Measurements from ENCODE around the gene CHRNB1.
A peak's percentile ranks its signal among the peaks of the same experiment; 100 is the strongest.

CHRNB1 gene

DNA sequence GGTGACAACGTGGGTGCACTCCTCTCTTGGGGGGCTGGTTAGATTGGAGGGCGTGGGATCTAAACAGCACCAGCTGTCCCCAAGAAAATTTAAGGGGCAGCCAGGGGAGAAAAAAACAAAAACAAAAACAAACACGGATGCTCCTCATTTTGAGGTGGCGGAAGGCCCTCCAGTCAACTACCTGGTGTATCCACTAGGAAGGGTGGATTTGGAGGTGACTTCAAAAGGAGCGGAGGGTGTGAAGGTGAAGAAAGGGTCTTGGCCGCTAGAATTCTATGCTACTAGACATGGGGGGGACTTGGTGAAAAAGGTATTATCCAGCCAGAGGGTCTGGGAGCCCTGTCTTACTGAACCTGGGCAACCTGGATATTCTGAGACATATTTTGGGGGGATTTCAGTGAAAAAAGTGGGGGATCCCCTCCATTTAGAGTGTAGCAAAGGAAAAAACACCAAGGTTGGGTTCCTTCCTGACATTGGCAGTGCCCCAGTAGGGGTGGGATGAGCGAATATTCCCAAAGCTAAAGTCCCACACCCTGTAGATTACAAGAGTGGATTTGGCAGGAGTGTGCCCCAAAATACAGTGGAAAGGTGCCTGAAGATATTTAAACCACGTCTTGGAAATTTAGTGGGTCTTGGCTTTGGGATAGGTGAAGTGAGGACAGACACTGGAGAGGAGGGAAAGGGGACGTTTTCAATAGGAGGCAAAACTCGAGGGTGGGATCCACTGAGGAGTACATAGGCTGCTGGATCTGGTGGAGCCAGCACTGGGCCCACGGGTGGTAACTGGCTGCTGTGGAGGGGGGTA lies 6.0 kb upstream of the CHRNB1 start:
- DNase-seq = no peak

DNA sequence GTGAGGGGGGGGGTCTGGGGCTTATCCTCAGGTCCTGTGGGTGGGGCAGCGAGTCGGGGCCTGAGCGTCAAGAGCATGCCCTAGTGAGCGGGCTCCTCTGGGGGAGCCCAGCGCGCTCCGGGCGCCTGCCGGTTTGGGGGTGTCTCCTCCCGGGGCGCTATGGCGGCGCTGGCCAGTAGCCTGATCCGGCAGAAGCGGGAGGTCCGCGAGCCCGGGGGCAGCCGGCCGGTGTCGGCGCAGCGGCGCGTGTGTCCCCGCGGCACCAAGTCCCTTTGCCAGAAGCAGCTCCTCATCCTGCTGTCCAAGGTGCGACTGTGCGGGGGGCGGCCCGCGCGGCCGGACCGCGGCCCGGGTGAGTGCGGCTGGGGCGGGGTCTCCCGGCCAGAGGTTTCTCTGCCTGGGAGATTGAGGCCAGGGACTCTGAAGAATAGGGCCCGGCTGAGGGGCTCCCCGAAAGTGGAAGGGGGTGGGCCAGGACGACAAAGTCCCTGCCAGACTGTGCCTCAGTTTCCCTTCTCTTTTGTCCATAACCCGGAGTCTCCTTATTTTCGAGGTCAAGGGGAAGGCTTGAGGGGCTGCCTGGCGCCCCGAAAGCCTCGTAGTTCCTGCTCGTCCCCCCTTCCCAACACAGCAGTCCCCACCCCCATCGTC lies 5.3 kb upstream of the CHRNB1 start, which contains the start of gene FGF11:
TSS of gene FGF11 (plus strand) at position 51 of the 651 bp plus-strand sequence. CDS start at position 160, 109 bp downstream.
- peak; percentile 31 to 40 for DNase-seq

DNA sequence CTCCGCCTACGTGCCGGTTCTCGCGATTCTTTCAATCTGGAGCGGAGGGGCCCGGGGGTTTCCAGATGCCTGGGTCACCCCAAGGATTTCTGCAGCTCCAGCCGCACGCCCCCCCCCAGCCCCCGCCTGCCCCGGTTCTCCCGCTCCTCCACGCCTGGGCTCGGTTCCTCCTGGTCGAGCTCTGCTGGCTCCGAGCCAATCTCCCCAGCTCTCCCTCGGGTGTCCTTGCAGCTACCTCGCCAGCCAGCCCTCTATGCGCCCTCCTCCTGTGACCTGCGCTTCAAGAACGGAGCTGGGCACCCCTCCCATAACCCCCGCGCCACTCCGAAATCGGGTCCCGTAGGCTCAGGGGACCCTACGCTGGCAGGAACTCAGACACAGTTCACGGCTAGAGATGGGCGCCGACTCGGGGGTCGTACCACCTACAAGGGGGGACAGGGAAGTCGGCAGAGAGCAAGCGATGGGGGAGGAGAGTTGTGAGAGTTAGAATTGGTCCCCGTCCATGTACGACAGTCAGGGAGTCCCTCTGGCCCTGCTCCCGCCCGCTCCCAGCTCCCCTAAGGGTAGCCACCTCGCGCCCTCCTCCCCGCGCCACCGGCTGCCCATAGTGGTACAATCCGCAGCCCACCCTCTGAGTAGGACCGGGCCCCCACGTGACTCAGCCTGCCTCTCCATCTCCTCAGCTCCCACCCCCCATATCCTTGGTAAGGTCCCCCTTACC lies 4.6 kb upstream of the CHRNB1 start:
- DNase-seq = peak; percentile 60 to 68

DNA sequence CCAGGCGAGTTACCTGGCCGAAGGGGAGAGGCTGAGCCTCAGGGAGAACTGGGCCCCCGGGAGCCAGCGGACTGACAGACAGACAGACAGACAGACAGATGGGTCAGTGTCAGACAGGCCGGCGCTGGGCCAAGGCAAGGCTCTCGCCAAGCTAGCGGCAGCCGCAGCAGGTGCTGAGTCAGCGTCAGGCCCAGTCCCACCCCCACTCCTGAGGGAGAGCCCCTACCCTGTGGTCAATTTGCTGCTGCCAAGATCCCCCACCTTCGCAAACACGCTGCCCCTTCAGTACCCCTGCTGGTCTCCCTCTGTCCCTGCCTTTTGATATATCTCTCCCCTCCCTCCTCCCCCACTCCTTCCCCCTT lies 4.0 kb upstream of the CHRNB1 start:
- DNase-seq = peak; percentile 39 to 58

DNA sequence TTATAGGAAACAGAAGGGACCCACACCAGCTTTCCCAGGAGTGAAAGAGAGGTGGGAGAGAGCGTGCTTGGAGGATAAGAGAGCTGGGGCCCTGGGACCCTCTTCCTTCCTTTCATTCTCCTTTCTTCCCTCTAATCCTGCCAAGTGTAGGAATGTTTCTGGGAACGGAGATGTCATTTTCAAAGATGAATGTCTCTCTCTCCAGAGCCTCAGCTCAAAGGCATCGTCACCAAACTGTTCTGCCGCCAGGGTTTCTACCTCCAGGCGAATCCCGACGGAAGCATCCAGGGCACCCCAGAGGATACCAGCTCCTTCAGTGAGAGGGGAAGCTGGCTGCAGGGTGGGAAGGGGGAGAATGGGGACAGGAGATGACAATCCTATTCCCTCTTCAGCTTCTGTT lies 3.6 kb upstream of the CHRNB1 start:
- no peak for DNase-seq

DNA sequence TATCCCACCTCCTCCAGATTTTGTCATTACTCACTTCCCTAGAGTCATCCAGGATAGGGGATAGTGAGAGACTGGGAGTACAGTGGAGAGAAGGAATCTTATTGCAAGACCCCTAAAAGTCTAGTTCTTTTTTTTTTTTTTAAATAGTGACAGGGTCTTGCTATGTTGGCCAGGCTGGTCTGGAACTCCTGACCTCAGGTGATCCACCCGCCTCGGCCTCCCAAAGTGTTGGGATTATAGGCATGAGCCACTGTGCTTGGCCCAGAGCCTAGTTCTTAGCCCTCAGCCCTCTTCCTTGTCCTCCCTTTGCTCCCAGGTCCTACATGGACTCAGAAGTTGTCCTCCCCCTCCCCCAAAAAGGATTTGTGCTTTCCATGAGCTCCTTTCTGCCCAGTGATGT lies 2.7 kb upstream of the CHRNB1 start:
- DNase-seq = no peak

DNA sequence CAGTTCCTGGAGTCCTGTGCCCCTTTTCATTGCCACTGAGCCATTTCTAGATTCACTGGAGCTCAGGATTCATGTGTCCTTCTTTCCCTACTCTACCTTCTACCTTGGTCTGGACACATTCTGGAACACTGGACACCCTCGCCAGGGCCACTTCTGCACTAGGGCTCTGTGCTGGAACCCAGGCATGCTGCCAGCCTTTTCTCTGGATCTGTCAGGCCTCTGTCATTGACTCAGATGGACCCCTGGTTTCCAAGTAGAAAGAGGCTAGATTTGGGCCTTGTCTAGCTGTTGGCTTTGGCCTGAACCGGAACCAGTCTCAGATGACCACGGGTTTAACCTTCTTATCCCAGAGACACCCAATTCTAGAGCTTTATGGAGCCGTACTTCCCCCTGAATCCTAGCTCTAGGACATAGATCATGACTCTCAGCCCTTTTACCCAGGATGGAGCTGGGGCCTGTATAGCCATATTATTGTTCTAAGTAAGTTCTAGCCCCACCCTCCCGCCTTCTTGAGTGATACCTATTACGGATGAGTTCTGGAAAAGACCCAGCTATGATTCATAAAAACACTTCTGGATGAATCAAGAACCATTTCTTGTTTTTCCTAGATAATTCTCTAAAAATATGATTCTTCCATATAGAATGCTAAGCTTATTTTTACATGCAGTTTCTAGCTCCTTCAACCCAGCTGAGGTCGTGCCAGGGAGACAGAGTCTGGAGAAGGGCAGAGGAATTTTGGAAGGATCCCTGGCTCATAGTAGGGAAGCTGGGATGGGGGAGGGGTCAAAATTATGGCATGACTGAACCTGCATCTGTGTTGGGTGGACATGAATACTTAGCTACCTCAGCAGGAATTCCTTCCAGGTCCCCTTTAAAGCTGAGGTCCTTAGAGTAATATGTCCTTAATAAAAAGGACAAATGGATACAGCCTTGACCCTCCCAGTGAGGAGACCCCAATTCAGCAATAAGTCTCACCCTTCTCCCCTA lies 1.1 kb upstream of the CHRNB1 start:
- DNase-seq = no peak

DNA sequence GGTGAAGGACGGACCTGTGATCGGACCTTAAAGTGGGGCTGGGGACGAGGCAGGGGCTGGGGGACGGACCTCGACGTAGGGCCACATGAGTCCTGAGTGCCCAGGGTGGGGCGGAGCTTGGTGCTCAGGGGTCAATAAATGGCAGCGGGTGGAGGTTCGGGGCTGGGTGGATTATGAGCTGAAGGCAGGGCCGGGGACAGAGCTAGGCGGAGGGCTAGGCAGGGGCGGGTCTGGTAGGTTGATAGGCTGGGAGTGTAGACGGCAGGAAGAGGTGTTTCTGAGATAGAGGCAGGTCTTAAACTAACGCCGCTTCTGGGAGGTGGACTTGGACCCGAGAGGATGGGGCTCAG lies 733 bp downstream of the CHRNB1 start:
- peak in 1 of 2 experiments; percentile 41 for DNase-seq

DNA sequence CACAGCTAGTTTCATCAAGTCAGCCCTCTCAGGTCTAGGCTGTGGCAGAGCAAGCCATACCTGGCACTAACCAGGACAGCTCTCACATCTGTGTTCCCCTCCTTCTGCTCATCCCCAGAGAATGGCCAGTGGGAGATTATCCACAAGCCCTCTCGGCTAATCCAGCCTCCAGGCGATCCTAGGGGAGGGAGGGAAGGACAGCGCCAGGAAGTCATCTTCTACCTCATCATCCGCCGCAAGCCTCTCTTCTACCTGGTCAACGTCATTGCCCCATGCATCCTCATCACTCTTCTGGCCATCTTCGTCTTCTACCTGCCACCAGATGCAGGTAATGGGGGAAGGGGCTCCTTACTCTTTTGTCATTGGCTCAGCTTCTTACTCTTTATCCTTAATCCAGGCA lies 3.6 kb downstream of the CHRNB1 start:
- DNase-seq = no peak

DNA sequence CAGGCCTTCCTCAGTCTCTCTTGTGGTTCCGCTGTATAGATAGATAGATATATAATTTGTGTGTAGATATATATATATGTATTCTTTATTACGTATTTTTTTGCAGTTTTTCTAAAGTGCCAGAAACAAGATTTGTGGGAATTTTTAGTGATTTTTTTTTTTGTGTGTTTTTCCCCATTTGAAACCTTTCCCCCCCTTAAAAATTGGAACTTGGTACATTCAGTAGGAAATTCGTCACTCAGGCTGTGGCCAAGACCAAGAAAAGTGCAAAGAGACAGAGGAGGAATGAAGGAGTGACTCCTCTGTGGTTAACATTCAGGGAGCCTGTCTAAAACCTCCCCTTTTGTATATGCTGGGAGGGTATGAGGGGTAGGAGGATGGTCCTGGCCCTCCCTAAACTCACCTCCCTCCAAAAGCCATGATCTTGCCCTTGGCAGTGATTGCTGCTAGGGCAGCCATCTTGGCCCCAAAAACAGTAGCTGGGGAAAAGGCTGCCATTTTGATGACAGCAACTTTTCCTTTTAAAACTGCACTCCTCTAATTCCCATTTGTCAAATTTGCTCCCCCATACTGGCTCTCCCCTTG lies 15.2 kb downstream of the CHRNB1 start:
- no peak for DNase-seq

DNA sequence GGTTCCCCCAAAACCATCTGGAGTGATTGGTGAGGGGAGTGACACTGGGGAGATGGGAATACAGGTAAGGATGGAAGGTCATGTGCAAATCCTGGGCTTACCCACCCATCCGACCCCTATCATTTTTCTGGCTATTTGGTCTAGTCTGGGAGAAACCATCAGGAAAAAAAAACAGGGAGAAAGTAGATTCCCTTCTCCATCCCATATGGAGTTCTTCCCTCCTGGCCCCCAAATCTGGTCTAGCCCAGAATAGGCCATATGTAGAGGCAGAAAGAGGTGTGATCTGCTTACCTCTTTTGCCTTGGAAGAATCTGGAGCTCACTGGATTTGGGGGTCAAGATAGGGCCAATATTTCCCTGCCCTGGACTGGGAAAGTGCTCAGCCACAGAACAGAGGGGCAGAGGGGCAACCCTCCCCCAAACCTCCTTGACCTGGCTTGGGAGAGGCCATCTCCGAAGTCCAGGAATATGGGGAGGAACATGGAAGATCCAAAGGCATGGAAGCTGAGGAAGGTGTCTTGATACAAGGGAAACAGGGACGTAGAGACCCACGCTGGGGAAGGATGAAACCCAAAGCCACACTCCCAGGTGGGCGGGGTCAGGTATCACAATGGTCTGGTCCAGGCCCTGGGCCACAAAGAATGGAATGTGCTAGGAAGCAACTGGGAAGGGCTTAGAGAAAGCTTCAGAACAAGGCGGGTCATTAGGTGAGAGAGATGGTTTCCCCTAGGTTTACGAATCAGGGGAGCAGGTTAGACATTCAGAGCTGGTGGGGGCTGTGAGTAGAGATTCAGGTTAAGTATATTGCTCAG lies 16.2 kb downstream of the CHRNB1 start:
- no peak for DNase-seq

DNA sequence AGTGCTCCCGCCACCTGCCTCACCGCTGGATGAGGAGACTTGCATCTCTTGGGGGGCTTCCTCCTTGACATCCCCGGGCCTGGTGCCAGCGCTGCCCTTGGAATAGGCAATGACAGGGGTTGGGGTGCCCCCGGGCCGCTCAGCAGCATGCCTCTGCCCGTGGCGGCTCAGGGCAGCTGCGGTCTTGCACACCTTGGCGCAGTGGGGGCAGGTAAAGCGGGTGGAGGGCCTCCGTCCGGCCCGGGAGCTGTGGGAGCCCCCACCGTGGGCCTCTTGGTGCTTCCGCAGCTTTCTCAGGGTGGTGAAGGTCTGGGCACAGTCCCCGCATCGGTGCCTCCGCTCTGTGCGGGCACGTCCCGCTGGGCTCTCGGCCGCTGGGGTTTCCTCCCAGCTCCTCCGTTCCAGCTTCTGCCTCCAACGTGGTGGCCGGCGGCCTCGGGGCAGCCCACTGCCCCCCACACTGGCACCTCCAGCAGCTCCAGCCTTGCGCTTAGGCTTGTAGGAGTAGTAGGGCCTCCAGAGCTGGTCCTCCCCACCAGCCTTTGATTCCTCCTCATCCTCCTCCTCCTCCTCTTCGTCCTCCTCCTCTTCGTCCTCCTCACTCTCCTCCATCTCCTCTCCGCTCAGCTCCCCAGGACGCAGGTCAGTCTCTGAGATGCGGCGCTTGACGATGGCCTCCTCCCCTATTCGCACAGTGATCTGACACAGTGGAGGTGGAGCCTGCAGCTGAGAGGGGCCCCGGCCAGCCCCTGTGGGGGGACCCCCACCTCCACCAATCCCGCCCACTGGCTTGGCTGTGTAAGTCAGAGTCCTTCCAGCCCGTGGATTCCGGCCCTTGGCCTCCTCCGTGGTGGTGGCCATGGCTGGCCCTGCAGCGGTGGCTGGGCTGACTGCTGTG lies 17.9 kb downstream of the CHRNB1 start:
- DNase-seq = no peak

DNA sequence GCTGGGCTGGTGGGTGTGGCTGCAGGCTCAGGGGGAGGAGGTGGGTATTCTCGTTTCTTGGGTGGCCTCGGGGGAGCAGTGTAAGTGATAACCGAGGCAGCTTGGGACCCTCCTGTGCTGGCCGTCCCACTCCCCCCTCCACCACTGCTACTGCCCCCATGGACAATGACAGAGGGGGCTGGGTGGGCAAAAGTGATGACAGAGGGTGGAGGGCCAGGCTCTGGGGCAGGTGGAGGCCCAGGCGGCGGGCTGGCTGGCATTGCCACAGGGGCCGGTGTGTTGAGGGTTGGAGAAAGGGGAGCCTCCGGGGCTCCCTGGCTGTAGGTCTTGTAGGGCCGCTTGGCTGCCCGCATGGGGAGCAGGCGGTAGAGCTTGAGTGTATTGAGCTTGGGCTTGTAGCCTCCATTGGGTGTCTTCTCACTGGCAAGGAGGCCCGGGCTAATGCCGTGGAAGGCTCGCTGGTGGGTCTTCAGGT lies 18.5 kb downstream of the CHRNB1 start:
- no peak for DNase-seq

DNA sequence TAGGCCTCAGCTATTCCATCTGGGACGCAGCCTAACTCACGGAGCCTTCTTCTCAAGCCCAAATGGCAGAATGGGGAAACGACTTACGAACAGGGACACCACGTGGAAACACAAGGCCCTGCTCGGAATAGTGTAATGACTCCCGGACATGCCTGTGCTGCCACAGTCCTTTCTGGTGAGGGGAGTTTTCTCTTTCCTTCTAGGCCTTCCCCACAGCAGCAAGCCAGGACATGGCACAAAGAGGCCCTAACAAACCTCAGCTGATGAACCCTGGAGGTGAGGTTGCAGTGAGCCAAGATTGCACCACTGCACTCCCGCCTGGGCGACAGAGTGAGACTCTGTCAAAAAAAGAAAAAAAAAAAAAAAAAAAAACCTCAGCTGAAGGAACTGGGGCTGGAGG lies 19.2 kb downstream of the CHRNB1 start:
- DNase-seq = no peak

DNA sequence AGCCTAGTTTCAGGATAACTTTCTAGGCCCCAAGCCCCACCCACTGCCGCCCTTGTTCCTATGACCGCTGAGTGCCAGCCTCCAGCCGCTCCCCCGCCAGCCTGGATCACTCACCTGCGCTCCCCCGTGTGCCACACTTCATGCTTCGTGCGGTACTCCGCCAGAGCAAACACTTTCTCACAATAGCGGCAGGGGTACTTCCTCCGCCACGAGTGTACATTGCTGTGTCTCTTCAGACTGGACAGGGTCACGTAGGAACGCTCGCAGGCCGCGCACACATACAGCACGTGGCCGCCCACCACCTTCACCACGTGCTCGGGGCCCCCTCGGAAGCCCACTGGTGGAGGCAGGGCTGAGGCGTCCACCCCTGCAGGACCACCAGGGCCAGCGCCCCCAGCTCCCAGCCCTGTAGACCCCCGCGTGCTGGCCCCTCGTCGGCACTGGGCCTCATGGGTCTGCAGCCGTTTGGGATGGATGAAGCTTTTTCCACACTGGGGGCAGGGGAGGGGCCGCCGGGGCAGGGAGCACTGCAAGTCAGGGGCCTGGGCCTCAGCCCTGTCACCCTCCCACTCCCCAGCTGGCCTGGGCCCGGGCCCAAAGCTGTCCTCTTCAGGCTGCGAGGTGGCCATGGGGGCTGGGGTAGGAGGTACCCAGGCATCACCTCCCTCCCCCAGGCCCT lies 20.9 kb downstream of the CHRNB1 start:
- no peak for DNase-seq

DNA sequence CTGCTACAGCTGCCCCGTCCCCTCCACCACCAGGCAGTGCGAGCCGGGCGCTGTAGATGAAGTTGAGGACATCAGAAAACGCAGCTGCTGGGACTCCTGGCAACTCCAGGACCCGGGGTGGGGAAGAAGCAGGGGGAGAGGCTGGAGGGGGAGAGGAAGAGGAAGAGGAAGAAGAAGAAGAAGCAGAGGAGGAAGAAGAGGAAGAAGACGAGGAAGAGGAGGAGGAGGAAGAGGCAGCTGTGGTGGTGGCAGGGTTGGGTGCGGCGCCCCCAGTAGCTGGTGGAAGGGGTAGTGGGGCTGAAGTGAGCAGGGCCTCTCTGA lies 21.4 kb downstream of the CHRNB1 start:
- no peak for DNase-seq

DNA sequence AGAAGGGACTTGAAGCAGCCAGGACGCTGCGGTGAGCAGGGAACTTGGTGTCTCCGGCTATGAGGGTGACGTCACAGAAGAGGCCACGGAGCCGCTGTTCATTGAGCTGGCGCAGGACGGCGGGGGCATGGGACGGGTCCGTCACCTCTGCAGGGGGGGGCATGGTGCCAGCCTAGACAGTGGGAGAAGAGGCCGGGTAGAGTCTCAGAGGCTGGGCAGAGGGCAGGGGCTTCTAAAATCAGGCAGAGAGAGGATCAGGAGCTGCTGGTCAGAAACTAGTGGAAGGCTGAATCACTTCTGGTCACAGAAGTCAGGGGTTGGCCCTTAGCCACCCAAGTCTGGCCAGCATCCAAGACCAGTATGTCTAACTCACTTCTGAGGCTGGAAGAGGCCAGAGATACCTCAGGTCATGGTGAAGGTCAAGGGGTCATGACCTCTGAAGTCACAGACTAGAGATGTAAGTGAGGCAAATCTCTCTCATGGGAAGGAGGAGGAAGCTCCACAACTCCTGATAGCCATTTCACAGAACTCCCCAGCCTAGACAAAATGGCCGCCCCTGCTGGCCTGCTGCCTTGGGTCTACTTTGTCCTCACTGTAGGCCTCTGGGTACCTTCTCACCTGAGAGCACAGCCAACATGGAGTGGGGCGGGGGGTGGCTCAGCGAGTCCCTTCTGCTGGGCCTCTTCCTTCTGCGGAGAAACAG lies 21.9 kb downstream of the CHRNB1 start:
- DNase-seq = no peak

DNA sequence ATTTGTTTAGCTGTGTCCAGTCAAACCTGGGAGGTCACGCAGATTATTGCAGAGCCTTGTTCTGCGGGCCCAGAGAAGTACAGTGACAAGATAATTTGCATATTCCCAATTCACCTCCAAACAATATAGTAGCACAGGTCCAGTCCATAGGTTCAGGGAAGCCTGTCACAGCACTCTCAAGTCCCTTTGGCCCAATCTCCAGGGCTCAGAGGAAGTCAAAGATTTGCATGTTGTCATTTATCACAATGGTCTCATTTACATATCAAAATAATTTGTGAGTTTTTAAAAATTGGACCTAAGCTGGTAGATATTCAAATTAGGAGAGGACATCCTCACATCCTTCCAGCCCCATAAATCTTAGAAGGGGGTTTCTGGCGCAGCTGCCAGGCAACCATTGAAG lies 22.6 kb downstream of the CHRNB1 start:
- DNase-seq = no peak

DNA sequence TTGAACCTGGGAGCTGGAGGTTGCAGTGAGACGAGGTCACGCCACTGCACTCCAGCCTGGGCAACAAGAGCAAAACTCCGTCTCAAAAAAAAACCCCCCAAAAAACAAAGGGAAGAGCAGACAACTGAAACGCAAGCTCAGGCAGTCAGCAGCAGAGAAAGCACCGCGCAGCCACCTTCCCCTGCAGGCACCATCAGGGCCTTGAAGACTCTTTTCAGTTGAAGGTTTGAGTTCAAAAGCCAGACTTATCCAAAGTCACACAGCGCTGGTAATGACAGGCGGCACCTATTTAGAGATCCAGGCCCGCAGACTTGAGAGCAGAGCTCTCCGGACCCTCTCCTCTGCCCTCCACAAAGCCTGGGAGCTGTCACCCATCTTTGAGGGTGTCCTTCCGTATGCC lies 23.4 kb downstream of the CHRNB1 start:
- no peak for DNase-seq
